Activated CD4-positive, alpha-beta T cell treated with anti-CD3 and anti-CD28 coated beads, Interleukin-2, Interleukin-6, amounts not matched to agents 100 ng/mL and 50 ng/mL, durations not matched to agents 16 hours and 8 hours (primary cell): ENCODE results near the gene ECHDC3.
"Not testable (repeated sequence)": the region's sequence is repeated elsewhere in the genome, so short reads cannot be mapped to it uniquely, and the experiment has no call there.

ENCODE experiments used
- DNase-seq: peaks from one replicate; pipeline ENCODE4 v3.0.0-alpha.2; 2020

ECHDC3 gene

GRCh38 chr10:11719496-11720259 lies 22.5 kb upstream of the ECHDC3 start:
- DNase-seq: no peak

- no peak for DNase-seq
Measured at GRCh38 chr10:11720260-11720741, 21.9 kb upstream of the ECHDC3 start.

GRCh38 chr10:11721806-11722205 lies 20.4 kb upstream of the ECHDC3 start:
- no peak for DNase-seq

- DNase-seq: no peak
Measured at GRCh38 chr10:11723359-11723758, 18.8 kb upstream of the ECHDC3 start.

- DNase-seq: peak; percentile 39
Measured at GRCh38 chr10:11724938-11725776, 17.0 kb upstream of the ECHDC3 start.

GRCh38 chr10:11725912-11726311 lies 16.3 kb upstream of the ECHDC3 start:
- no peak for DNase-seq

GRCh38 chr10:11727563-11727962 lies 14.6 kb upstream of the ECHDC3 start:
- no peak for DNase-seq

- DNase-seq: no peak
Measured at GRCh38 chr10:11728353-11728752, 13.8 kb upstream of the ECHDC3 start.

GRCh38 chr10:11729790-11730315 lies 12.3 kb upstream of the ECHDC3 start:
- DNase-seq: no peak

GRCh38 chr10:11730779-11731178 lies 11.4 kb upstream of the ECHDC3 start:
- no peak for DNase-seq

GRCh38 chr10:11736767-11737166 lies 5.4 kb upstream of the ECHDC3 start:
- DNase-seq: not testable (repeated sequence)

- not testable (repeated sequence) for DNase-seq
Measured at GRCh38 chr10:11737258-11738032, 4.7 kb upstream of the ECHDC3 start.

GRCh38 chr10:11740907-11741306 lies 1.3 kb upstream of the ECHDC3 start:
- DNase-seq: no peak

- DNase-seq: no peak
Measured at GRCh38 chr10:11741608-11742007, 574 bp upstream of the ECHDC3 start.

GRCh38 chr10:11742779-11743298 lies 657 bp downstream of the ECHDC3 start:
- DNase-seq: no peak

GRCh38 chr10:11743461-11744338 lies 1.5 kb downstream of the ECHDC3 start:
- DNase-seq: no peak

GRCh38 chr10:11745045-11745444 lies 2.9 kb downstream of the ECHDC3 start:
- no peak for DNase-seq

- no peak for DNase-seq
Measured at GRCh38 chr10:11746883-11747539, 4.8 kb downstream of the ECHDC3 start.

GRCh38 chr10:11748866-11749265 lies 6.7 kb downstream of the ECHDC3 start:
- no peak for DNase-seq

- no peak for DNase-seq
Measured at GRCh38 chr10:11750420-11750819, 8.2 kb downstream of the ECHDC3 start.

GRCh38 chr10:11754173-11754572 lies 12.0 kb downstream of the ECHDC3 start:
- DNase-seq: no peak
